Measurements from ENCODE around the gene HILPDA.
A peak's percentile ranks its signal among the peaks of the same experiment; 100 is the strongest.

Gene HILPDA, protein sequence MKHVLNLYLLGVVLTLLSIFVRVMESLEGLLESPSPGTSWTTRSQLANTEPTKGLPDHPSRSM

DNA sequence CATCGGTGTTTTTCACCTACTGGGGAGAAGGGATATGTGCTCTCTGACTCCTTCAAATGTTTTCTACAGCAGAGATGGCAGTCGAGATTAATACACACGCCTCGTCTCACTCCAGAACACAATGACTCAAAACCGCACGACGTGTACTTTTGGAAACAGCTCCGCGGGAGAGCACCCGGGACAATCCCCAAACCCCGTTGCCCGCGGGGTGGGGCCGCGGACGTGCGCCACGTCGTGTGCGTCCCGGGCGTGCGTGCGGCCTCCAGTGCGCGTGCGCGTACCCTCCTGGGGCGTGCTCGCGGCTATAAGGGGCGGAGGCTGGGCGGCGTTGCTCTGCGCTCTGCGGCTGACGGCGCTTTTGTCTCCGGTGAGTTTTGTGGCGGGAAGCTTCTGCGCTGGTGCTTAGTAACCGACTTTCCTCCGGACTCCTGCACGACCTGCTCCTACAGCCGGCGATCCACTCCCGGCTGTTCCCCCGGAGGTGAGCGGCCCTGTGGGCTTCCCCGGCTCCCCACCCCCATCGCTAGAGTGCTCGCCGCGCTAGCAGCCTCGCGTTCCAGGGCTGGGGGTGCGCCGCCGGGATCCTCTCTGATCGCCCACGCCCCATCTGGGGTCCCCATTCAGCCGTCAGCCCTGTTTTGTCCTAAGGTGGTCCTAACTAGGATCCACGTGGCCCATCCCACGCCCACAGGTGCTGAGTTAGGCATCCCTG lies at the start of gene HILPDA:
TSS of gene HILPDA (plus strand) at position 336 of the 712 bp plus-strand sequence. CDS start 1,391 bp downstream, outside the sequence.
- peak; percentile 100 for DNase-seq (ENCODE audit: low spot score)

DNA sequence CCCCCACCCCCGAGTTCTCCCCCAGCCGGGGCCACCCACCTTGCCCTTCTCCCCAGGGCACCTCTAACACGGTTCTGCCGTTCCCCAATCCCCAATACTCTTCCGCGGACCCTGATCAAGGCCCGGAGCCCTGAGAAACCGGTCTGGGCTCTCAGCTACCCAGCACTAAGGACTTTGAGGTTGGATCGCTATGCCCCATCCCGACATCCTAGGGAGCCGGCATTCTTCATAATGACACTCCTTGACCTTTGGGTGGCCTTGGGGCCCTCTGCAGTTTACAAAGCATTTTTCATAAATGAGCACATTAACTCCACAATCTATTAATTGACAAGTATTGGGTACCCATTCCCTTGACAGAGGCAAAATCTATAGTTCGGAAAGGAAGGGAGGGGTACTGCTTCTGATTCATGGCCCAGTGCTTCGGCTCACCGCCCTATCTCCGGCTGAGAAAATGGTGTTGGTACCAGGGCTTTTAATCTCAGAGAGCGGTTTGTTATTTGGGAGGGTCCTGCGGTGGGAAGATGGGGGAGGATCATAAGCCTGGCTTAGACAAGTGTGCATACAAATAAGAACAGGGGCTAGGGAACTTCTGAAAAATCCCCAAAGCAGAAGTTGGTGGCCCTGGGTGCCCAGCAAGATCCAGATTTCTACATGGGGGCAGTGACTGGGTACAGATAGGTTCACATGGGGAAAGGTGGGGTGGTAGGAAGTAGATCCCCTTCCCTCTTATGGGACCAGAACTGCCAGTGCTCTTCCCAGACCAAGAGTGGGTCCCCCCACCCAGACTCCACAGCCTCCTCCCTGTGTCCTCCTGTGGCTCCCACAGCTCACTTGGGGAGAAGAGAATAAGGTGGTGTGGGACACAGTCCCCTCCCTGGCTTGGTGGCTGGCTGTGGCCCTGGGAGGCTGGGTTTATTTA lies 49.1 kb upstream of the HILPDA start:
- DNase-seq (ENCODE audit: low spot score) = no peak

DNA sequence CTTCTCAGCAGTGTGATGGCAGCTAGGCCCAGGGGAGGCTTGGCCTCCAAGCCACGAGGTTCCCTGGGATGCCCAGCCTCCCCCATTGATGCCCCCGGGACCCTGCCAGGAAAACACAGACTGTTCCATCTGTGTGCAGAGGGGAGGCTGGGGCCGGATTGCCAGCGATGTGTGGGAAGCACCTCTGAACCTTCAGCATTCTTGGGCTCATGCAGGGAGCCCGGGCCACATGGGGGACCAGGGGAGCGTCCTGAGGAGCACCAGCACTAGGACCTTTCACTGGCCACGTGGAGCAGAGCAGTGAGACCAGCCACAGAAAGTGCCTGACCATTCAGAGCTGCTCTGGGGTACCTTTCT lies 48.5 kb upstream of the HILPDA start:
- no peak for DNase-seq (ENCODE audit: low spot score)

DNA sequence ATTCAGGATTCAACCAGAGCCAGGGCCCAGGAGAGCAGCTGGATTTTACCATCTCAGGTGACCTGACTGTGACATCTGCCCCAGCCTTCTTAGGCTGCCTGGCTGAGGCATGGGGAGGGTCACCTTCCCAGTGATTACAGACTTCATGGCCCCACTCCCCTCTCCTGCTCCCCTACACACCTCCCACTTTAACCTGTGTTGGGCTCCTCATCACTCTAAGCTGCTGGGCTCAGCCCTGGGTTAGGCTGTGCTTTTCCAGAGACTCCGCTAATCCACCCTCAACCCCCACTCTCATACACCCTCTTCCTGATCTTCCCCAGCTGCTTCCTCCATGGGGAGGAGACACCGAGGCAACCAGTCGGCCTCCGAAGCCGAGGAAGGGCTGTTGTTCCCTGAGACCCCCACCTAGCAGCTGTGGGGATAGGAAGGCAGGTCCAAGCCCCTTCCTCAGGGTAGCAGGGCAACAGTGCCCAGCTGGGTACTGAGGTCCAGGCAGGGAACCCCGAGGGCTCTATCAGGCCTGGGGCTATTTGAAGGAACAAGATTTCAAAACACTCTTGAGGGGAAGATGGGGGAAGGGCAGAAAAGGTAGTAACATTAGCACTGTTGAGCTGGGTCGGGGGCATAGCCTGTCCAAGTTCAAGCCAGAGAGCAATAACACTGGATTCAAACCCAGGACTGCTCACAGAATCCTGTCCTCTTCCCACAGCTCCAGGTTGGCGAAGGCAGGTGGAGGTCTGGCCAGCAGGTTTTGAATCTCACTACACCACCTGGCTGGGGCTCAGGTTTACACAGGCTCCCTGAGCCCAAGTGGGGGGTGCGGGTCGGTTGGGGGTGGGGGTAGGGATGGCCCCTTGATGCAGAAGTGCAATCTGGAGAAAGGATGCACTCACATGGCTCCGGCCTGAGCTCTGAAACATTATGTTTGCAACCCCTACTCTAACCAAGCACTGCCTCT lies 47.6 kb upstream of the HILPDA start:
- DNase-seq (ENCODE audit: low spot score) = no peak

DNA sequence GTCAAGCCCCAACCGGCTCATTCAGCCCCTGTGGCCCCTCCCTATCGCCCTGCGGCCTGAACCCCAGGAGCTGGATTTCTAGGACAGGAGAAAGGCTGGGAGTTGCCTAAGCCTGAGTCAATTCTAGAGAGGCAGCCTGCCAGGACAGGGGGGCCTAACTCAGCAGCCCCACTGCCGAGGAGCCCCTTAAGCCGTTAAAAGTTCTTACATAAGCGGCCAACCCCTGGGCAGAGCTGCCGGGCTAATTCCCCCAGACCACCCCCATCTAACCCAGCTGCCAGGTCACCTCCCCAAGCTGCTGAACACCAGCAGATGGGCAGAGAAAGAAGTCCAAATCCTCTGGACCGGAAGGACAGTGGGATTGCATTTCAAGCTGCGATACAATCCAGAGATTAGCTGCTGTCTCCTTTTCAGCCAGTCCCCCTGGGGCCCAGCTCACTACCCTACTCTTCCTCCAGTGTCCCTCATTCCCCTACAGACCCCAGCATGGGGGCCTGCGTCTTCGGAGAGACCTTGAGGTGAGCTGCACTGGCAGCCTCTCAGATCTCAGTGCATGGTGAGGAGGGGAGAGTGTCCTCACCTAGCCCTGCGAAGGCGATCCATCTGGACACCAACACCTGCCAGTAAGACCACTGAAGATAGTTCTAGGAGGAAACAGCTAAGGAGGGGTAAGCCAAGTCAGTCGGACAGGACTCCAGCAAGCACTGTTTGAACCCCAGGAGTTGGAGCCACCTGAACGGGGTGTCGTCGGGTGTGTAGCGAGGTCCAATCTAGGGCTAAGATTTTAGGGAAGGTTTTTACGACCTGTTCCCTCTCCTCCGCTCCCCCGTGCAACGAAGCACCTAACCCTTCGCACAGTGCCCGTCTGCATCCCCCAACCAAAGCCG lies 46.7 kb upstream of the HILPDA start:
- peak; percentile 56 for DNase-seq (ENCODE audit: low spot score)

DNA sequence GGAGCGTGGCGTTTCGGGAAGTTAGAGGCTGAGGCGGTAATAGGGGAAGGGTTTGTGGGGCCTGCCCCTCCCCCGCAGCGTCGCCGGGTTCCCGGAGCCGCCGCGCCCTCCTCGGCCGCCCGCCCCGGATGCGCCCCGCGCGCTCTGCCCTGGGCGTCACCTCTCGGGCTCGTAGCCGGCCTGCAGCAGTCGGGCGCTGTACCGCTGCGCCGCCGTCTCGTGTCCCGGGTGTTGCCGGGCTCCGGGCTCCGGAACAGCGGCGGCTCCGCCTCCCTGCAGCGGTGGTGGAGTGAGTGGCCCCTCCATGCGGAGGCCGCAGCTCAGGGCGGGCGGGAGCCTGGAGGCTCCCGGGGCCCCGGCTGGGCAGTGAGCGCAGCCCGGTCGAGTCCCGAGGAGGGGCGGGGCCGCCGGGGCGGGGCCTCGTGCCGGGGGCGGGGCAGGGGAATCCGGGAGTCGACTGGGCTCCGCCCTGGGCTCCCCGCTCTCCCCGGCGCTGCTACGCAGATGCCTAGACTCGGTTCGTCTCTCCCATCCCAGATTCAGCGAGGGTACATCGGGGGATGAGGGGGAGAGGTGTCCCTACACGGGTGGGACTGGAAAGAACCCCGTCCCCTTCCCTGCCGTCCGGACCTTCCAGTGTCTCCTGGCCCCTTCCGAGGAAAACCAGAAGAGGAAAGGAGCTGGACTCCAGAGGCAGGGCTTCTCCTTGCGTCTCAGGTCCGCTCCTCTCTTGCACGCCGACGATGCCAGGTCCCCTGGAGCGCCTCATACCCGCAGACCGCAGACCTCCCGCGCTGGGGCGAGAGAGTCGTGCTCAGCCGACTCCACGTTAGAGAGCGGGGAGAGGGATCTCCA lies 45.9 kb upstream of the HILPDA start, which contains the start of gene IMPDH1:
TSS of gene IMPDH1 (minus strand) at position 387 of the 855 bp plus-strand sequence. CDS start at position 306, 81 bp downstream.
- DNase-seq (ENCODE audit: low spot score) = peak; percentile 99

DNA sequence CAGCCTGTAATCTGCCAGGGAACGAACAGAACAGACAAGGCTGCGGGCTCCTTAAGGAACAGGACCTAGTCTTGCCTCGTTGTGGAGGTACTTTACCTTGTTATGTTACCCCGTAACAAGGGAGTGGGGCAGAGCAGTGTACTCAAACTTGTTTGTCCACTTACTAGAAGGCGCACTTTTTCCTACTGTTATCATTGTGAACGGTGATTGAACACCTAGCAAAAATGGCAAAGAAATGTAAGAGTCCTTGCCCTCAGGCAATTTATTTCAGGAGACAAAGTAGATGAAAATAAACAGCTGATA lies 45.3 kb upstream of the HILPDA start:
- no peak for DNase-seq (ENCODE audit: low spot score)

DNA sequence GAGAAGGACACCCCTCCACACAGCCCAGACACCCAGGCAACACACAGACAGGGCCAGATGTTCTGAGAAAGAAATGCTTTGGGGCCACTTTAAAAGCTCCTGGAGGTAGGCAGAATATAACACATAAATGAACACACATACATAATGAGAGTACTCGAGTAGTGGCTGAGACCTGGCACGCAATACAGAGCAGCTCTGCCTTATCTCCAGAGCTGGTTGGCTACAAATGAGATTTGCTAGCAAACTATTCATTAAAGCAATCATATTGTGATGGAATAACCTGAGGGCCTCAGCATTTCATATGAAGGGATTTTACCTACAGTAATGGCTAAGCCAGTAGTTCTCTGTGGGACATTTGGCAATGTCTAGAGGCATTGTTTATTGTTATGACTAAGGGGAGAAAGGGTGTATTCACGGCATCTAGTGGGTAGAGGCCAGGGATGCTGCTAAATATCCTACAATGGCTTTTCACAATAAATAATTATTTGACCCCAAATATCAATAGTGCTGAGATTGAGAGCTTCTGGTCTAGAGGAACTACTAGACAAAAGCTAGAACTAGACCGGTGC lies 40.4 kb upstream of the HILPDA start:
- DNase-seq (ENCODE audit: low spot score) = no peak

DNA sequence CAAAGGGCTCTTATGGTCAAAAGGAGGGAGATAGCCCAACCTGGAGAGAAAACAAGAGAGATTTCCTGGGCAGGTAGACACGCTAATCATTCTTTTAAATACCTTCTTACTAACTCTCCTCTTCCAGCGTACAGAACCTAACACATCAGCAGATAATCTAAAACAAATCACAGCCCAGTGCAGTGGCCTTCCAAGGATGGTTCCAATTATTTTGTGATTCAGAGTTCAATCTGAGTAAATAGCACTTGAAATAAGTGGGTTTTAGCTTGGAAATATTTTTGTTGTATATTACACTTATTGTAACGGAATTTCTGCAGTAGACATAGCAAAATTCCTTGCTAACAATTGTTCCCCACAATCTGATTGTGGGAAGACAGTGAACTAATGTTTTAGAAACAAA lies 38.6 kb upstream of the HILPDA start:
- no peak for DNase-seq (ENCODE audit: low spot score)

DNA sequence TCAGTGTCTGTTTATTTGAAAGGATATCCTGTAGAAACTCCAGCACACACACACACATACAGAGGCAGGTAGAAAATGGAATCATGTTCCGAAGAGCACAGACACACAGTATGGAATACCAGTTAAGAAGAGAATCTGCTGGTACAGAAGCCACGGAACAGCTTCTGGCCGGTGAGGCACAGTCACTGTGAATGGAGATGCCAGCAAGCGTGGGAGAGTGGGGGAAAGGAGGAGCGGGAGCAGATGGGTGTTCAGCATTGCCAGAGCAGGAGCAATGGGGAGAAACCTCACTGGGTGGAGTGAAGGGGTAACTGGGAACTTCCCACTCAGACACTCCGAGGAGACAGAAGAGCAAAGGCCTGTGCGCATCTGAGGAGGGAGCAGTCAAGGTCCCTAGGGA lies 36.4 kb upstream of the HILPDA start:
- DNase-seq (ENCODE audit: low spot score) = no peak

DNA sequence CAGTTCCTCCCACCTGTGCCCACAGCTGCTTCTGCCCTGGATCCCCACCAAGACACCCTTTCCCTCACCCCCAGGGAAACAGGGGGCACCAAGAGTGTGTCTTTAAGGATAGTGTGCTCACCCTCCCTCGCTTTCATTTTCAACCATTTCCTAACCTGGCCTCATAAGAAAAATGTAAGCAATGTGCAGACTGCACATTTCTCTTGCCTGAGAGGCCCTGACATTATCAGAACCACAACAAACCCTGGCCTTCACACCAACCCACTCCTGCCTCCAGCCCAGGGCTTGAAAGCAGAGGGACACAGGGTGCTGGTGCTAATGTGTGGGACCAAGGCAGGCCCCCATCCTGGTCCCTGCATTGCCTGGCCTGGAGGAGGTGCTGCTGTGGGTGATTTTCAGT lies 34.9 kb upstream of the HILPDA start:
- DNase-seq (ENCODE audit: low spot score) = no peak

DNA sequence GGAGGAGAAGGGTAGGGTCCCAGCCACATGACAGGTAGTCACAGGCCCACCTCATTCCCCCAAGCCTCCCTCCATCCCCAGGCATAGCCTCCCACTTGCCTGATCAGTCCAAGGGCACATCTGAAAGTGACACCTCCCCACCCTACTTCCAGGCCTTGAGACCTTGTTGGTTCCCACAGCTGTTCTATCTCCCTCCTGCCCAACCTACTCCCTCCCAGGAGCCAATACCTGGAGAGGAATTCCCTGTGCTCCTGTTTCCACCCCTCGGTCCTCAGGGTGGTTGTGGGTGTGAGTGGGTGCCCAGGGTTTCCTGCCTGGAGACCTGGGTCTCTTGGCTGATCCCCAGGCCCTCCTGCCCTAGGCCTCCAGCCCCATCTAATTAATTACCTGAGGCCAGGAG lies 34.3 kb upstream of the HILPDA start:
- DNase-seq (ENCODE audit: low spot score) = no peak

DNA sequence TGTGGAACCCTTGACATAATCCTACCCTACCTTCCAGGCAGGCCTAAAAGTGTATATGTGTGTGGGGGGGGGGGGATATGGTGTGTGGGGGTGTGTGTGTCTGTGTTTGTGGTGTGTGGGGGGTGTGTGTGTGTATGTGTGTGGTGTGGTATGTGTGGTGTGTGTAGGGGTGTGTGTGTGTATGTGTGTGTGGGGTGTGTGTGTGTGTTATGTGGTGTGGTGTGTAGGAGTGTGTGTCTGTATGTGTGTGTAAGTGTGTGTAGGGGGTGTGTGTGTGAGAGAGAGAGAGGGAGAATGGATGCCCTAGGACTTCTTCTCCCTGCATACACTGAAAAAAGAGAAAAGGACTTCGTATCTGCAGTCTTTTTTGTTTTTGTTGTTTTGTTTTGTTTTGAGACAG lies 33.6 kb upstream of the HILPDA start:
- DNase-seq (ENCODE audit: low spot score) = no peak

DNA sequence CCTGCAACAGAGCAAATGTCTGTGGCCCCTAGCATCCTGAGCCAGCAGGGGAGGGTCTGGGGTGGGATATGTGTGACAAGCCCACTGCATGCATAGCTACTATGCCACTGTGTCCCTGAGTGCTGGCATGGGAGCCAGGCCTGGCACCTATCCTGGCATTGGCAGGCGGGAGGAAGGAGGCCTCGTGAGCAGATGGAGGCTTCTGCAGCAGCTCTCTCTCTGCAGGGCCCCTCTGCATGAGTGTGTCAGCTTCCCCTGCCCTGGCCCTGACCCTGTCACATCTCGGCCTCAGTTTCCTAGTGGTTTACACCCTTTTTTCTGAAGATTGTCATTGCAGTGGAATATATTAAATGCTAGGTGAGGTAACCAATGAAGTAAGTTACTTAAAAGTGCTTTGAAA lies 32.8 kb upstream of the HILPDA start:
- DNase-seq (ENCODE audit: low spot score) = no peak

DNA sequence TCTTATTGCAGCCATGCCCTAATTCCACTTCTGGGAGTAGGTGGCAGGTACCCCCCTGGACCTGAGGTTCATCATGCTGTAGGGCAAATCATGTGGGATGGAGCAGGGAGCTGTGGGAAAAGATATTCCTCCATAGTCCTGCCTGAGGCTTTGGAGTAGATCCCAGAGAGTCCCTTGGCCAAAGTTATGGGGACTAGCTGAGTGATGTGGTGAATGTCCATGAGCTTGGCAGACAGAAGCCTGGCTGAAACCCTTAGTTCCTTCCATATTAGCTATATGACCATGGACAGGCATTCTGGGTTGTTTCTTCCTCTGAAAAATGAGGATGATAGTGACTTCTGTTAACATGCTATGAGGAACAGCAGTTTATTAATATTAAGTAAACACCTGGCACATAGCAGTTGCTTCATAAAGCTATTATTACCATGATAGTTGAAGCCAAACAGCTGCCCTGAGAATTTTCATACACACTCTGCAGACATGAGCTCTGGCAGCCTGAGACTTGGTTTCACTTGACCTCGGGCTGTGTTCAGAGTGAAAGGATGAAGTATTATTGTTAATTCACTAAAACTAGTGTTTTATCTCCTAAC lies 30.9 kb upstream of the HILPDA start:
- DNase-seq (ENCODE audit: low spot score) = no peak

DNA sequence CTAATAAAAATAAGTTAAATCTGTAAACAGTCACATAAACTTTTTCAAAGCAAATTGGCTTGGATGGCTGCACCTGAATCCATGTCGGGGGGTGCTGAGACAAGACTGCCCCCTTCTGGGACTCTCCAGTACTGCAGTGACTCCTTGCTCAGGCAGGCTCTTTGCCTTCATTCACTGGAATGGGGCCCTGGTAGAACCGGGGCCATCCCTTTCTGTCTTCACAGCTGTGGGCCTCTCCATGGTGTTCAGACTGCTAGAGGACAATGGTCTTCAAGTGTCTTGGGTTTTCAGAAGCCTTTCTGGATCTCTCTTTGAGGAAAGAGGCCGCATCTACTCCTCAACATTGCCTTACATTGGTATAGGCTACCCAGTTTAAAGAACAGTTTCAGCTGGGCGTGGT lies 29.8 kb upstream of the HILPDA start:
- DNase-seq (ENCODE audit: low spot score) = peak; percentile 87

DNA sequence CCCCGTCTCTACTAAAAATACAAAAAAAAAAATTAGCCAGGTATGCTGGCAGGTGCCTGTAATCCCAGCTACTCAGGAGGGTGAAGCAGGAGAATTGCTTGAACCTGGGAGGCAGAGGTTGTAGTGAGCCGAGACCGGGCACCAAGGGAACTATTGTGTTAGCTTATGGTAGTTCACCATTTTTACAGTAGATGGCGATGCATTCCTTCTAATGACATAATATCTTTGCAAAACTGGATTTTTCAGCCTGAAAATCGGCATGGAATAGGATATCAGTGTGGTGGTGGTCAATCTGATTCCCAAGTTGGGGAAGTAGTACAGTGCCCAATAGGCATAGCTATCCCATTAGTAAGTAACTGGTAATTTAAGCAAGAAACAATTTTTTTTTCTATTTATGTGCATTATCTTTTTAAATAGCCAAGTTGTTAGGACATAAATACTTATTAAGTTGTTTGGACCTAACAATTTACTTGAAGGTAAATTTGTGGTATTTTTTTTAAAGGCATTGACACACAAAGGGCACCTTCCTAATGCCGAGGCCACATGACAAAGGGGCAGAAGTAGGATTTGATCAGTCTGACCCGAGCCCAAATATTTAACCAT lies 28.3 kb upstream of the HILPDA start:
- DNase-seq (ENCODE audit: low spot score) = peak; percentile 74

DNA sequence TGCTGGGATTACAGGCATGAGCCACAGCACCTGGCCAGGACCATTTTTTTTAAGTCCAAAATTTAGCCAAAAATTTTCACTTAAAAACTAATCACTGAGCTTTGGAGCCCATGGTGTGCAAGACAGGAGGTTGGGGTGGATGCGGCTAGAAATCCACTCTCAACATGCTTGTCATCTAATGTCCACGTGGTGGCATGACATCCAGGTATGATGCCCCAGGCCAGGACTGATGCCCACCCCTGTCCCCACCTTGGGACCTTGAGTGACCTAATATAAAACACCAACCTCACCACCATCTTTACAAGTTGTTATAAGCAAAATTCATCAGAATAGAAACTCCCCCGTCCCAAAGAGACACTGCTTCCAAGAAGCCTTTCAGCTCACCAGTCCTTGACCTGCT lies 25.5 kb upstream of the HILPDA start:
- no peak for DNase-seq (ENCODE audit: low spot score)

DNA sequence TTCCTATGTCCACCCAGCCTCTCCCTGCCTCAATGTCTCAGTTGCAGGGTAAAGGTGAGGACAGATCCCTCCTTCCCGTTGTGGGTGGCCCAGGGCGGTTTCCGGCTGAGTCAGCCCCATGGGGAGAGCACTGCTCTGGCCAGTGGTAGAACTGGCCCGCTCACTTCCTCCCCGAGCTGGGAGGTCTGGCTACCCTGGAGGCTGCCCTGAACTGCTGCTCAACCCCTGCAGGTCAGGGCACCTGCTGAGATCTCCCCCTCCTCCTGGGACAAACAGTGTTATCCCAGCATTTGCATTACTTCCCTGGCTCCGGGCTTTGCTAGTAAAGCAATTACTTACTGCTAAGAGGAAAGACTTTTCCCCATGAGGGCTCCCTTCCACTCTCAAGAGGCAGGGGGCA lies 24.5 kb upstream of the HILPDA start:
- no peak for DNase-seq (ENCODE audit: low spot score)
